Stimulated activated naive B cell treated with anti-CD40 and anti-IgM and Interleukin-4, amounts not matched to agents 10 μg/mL and 1 μg/mL and 100 μg/mL, for 72 hours (primary cell): ENCODE data around the gene IGFBP7.
"Not testable (repeated sequence)": the region's sequence is repeated elsewhere in the genome, so short reads cannot be mapped to it uniquely, and the experiment has no call there.

ENCODE experiments used
- ATAC-seq, 2 donors: fragments of 150-1000 bp; cut with Tn5 transposase; replicated peaks; 2 replicates each; pipeline ENCODE4 v1.10.0; 2021; ENCODE audit warnings: moderate library complexity in 1 of 2
- DNase-seq: peaks from one replicate; pipeline ENCODE4 v3.0.0; 2021
- H3K27ac Mint-ChIP-seq: one replicate; pipeline ENCODE4 v1.8.0; 2022; ENCODE audit warnings: mild to moderate bottlenecking, mixed read lengths
- H3K27me3 Mint-ChIP-seq, 2 donors: one replicate each; pipeline ENCODE4 v1.8.0; 2022; ENCODE audit warnings: mixed read lengths in 2 of 2
- H3K36me3 Mint-ChIP-seq, 2 donors: one replicate each; pipeline ENCODE4 v1.8.0; 2022; ENCODE audit warnings: mixed read lengths in 2 of 2, mild to moderate bottlenecking in 1 of 2
- H3K4me1 Mint-ChIP-seq, 2 donors: one replicate each; pipeline ENCODE4 v1.8.0; 2022; ENCODE audit warnings: mixed read lengths in 2 of 2, mild to moderate bottlenecking in 1 of 2
- H3K4me3 Mint-ChIP-seq, 2 donors: one replicate each; pipeline ENCODE4 v1.8.0; 2022; ENCODE audit warnings: mild to moderate bottlenecking in 2 of 2, mixed read lengths in 2 of 2, moderate library complexity in 1 of 2
- H3K9me3 Mint-ChIP-seq, 2 donors: one replicate each; pipeline ENCODE4 v1.8.0; 2022; ENCODE audit warnings: mixed read lengths in 2 of 2, mild to moderate bottlenecking in 1 of 2

The IGFBP7 gene

DNA sequence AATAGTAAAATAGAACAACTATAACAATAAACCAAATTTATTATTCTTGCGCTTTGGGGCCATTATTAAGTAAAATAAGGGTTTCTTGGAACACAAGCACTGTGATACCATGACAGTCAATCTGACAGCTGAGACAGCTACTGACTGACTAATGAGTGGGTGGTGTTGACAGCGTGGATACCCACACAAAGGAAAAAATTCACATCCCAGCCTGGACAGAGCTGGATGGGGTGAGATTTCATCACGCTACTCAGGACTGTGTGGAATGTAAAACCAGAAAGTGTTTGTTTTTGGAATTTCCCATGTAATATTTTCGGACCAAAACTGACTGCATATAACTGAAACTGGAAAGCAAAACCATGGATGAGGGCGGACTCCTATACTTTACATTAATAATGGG is 48.8 kb downstream of the IGFBP7 start:
- no peak overlapping the region for H3K27ac Mint-ChIP-seq
- H3K4me3 Mint-ChIP-seq: no peak overlapping the region
- DNase-seq: no peak
- H3K36me3 Mint-ChIP-seq: no peaks in the 10 kb centered on the region
- H3K4me1 Mint-ChIP-seq: peaks cover 3 to 6% of the 10 kb centered on the region in 2 donors
- no peaks in the 10 kb centered on the region for H3K9me3 Mint-ChIP-seq
- H3K27me3 Mint-ChIP-seq: no peaks in the 10 kb centered on the region
- no peak for ATAC-seq

DNA sequence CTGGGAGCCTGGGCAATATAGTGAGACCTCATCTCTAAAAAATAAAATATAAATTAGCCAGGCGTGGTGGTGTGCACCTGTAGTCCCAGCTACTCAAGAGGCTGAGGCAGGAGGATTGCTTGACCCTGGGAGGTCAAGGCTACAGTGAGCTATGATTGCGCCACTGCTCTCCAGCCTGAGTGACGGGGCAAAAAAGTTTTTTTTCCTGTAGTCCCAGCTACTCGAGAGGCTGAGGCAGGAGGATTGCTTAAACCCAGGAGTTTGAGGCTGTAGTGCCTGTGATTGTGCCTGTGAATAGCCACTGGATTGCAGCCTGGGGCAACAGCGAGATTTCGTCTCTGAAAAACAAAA is 49.5 kb downstream of the IGFBP7 start:
- not testable (repeated sequence) for H3K9me3 Mint-ChIP-seq, ATAC-seq, H3K27ac Mint-ChIP-seq, H3K36me3 Mint-ChIP-seq, H3K27me3 Mint-ChIP-seq, H3K4me3 Mint-ChIP-seq, DNase-seq, H3K4me1 Mint-ChIP-seq

- Mint-ChIP-seq H3K4me3 (no peak overlapping the region), H3K27me3 (no peaks in the 10 kb centered on the region), H3K4me1 (peaks cover 3 to 6% of the 10 kb centered on the region in 2 donors), H3K36me3 (no peaks in the 10 kb centered on the region), H3K9me3 (no peaks in the 10 kb centered on the region), H3K27ac (no peak overlapping the region)
- no peak for DNase-seq
- no peak for ATAC-seq
Measured at GRCh38 chr4:57059890-57060716, 50.1 kb downstream of the IGFBP7 start.

GRCh38 chr4:57055886-57056285 is 54.3 kb downstream of the IGFBP7 start:
- H3K4me3 Mint-ChIP-seq: no peak overlapping the region
- peaks cover 3 to 6% of the 10 kb centered on the region in 2 donors for H3K4me1 Mint-ChIP-seq
- H3K27me3 Mint-ChIP-seq: no peaks in the 10 kb centered on the region
- H3K9me3 Mint-ChIP-seq: no peaks in the 10 kb centered on the region
- ATAC-seq: no peak
- no peaks in the 10 kb centered on the region for H3K36me3 Mint-ChIP-seq
- no peak for DNase-seq
- H3K27ac Mint-ChIP-seq: no peak overlapping the region

- DNase-seq (no peak), ATAC-seq (no peak)
- Mint-ChIP-seq H3K36me3 (no peaks in the 10 kb centered on the region), H3K27ac (no peak overlapping the region), H3K4me1 (no peaks in the 10 kb centered on the region), H3K9me3 (no peaks in the 10 kb centered on the region), H3K4me3 (no peak overlapping the region), H3K27me3 (no peaks in the 10 kb centered on the region)
Measured at GRCh38 chr4:57053508-57053907, 56.7 kb downstream of the IGFBP7 start.

- Mint-ChIP-seq H3K27me3 (no peaks in the 10 kb centered on the region), H3K36me3 (no peaks in the 10 kb centered on the region), H3K27ac (no peak overlapping the region), H3K4me1 (no peaks in the 10 kb centered on the region), H3K4me3 (no peak overlapping the region), H3K9me3 (peaks cover 6 to 7% of the 10 kb centered on the region in 2 donors)
- DNase-seq (no peak), ATAC-seq (no peak)
Measured at GRCh38 chr4:57051524-57051923, 58.7 kb downstream of the IGFBP7 start.

DNA sequence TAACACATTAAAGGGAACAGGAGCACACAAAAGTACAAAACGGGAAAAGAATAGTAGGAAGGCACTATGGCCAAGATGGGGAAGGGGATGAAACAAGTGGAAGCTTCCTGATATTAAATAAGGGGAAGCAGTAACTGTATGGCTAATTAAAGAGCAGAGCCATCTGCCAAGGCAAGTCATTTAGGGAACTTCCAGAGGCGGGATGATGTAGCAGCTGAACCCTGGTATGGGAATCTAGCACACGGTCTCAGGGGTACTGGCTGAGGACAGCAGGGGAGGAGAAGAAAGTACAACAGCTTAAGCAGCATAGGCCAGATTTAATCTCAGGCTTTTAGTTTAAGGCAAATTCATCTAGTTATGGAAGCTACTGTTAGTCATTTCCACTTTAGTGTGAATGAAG is 59.1 kb downstream of the IGFBP7 start:
- no peak overlapping the region for H3K27ac Mint-ChIP-seq
- H3K4me1 Mint-ChIP-seq: no peaks in the 10 kb centered on the region
- no peaks in the 10 kb centered on the region for H3K36me3 Mint-ChIP-seq
- no peak for DNase-seq
- no peak for ATAC-seq
- H3K4me3 Mint-ChIP-seq: no peak overlapping the region
- H3K9me3 Mint-ChIP-seq: peaks cover 6 to 7% of the 10 kb centered on the region in 2 donors
- H3K27me3 Mint-ChIP-seq: no peaks in the 10 kb centered on the region

GRCh38 chr4:57048590-57049304 is 61.4 kb downstream of the IGFBP7 start:
- Mint-ChIP-seq H3K4me3 (no peak overlapping the region), H3K36me3 (no peaks in the 10 kb centered on the region), H3K9me3 (peaks cover 6 to 7% of the 10 kb centered on the region in 2 donors), H3K27ac (no peak overlapping the region), H3K4me1 (no peaks in the 10 kb centered on the region), H3K27me3 (no peaks in the 10 kb centered on the region)
- DNase-seq: no peak
- no peak for ATAC-seq

GRCh38 chr4:57047046-57047445 is 63.1 kb downstream of the IGFBP7 start:
- not testable (repeated sequence) for H3K36me3 Mint-ChIP-seq, H3K4me1 Mint-ChIP-seq, ATAC-seq, H3K27ac Mint-ChIP-seq, H3K4me3 Mint-ChIP-seq, H3K9me3 Mint-ChIP-seq, DNase-seq, H3K27me3 Mint-ChIP-seq

DNA sequence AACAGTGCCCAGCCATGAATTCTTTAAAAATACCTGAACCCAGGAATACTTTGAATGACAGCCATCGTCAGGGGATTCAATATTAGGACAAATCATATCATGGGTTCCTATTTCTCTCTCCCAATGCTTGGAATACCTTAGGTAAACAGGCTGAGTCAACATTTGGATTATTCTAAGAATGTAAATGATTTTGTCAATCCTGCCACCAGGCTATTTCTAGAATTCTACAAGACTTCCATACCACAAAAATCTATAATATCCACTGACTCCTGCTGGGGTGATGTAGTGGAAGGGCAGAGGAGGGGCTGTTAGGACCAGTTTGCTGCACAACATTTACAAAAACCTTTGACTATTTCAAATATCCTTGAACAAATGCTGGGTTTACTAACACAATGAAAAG is 65.2 kb downstream of the IGFBP7 start:
- no peak for DNase-seq
- Mint-ChIP-seq H3K9me3 (peaks cover 6 to 7% of the 10 kb centered on the region in 2 donors), H3K27me3 (peaks cover 0 to 5% of the 10 kb centered on the region in 2 donors), H3K36me3 (no peaks in the 10 kb centered on the region), H3K4me3 (no peak overlapping the region), H3K4me1 (no peaks in the 10 kb centered on the region), H3K27ac (no peak overlapping the region)
- ATAC-seq: no peak

DNA sequence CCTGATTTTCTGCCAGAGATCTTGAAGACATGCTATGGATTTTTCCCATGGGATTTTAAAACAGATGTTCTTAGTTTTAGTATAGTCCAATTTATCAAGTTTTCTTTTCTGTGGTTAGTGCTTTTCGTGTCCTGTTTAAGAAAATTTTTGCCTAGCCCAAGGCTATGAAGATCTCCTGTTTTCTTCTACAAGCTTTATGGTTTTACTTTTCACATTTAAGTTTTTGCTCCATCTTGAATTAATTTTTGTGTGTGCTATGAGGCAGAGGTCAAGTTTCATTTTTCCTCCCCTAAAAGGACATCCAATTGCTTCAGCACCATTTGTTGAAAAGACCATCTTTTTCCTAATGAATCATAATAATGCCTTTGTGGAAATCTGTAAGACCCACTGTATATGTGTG is 65.9 kb downstream of the IGFBP7 start:
- no peak for DNase-seq
- H3K36me3 Mint-ChIP-seq: no peaks in the 10 kb centered on the region
- ATAC-seq: no peak
- no peaks in the 10 kb centered on the region for H3K4me1 Mint-ChIP-seq
- peaks cover 0 to 6% of the 10 kb centered on the region in 2 donors for H3K27me3 Mint-ChIP-seq
- no peak overlapping the region for H3K4me3 Mint-ChIP-seq
- peaks cover 6 to 7% of the 10 kb centered on the region in 2 donors for H3K9me3 Mint-ChIP-seq
- H3K27ac Mint-ChIP-seq: no peak overlapping the region

DNA sequence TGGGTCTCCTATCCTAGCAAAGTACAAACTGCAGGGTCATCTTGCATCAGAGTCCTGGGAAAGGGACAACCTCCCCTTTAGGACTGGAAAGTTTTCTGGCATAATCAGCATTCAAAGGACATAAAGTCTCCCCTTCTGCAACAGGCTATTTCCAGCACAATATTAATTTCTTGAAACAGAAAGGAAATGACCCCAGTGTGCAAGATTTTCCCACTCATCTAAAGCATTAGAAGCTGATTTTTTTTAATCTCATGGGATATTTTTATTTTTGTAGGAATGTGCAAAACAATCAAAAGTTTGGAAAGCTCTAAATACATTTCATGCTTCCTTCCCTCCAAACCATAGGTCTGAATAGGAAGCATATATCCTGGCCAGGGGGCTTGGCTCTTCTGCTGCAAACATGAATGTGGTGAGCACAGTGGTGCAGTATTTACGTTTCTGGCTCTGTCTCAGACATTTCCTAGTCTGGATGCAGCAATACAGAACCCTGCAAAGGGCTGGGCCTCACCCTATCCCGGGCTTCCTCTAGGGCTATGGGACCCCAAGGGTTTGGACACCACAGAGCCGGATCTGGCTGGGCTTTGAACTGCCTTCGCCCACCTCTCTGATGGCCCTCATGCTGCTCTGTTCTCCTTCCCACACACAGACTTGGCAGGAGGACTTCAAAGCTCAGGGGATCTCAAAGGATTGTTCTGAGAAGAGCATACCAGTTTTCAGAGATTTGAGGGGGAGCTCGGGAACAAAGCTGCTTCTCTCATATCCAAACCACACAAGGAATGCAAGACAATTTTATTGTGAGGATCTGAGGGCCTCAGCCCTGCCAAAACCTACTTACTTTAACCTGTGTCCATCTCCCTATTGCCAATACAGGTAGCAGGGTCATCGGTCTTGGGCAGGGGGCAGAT is 66.6 kb downstream of the IGFBP7 start:
- no peaks in the 10 kb centered on the region for H3K36me3 Mint-ChIP-seq
- no peaks in the 10 kb centered on the region for H3K4me1 Mint-ChIP-seq
- DNase-seq: no peak
- ATAC-seq: no peak
- H3K4me3 Mint-ChIP-seq: no peak overlapping the region
- H3K27me3 Mint-ChIP-seq: peaks cover 0 to 6% of the 10 kb centered on the region in 2 donors
- H3K9me3 Mint-ChIP-seq: peaks cover 6 to 7% of the 10 kb centered on the region in 2 donors
- no peak overlapping the region for H3K27ac Mint-ChIP-seq

- DNase-seq (no peak), ATAC-seq (no peak)
- no peak overlapping the region for H3K27ac Mint-ChIP-seq
- H3K9me3 Mint-ChIP-seq: peaks cover 6 to 7% of the 10 kb centered on the region in 2 donors
- H3K4me1 Mint-ChIP-seq: peaks cover 0 to 5% of the 10 kb centered on the region in 2 donors
- H3K27me3 Mint-ChIP-seq: peaks cover 0 to 9% of the 10 kb centered on the region in 2 donors
- no peak overlapping the region for H3K4me3 Mint-ChIP-seq
- H3K36me3 Mint-ChIP-seq: no peaks in the 10 kb centered on the region
Measured at GRCh38 chr4:57042711-57043169, 67.4 kb downstream of the IGFBP7 start.

GRCh38 chr4:57041020-57041419 is 69.2 kb downstream of the IGFBP7 start:
- no peak overlapping the region for H3K4me3 Mint-ChIP-seq
- no peaks in the 10 kb centered on the region for H3K36me3 Mint-ChIP-seq

More at GRCh38 chr4:57041020-57041419, 69.2 kb downstream of the IGFBP7 start:
- H3K27ac Mint-ChIP-seq: no peak overlapping the region
- peaks cover 0 to 5% of the 10 kb centered on the region in 2 donors for H3K4me1 Mint-ChIP-seq
- ATAC-seq (no peak), DNase-seq (no peak)
- no peaks in the 10 kb centered on the region for H3K9me3 Mint-ChIP-seq
- H3K27me3 Mint-ChIP-seq: peaks cover 0 to 10% of the 10 kb centered on the region in 2 donors
